ENCODE measurements around the gene MAGI1.

Gene MAGI1

GRCh38 chr3:66012711-66013110 is 26.0 kb downstream of the MAGI1 start:
- DNase-seq, result no peak

GRCh38 chr3:66010739-66011655 is 27.7 kb downstream of the MAGI1 start:
- DNase-seq, result peak in 1 of 3 experiments; percentile 70

DNA sequence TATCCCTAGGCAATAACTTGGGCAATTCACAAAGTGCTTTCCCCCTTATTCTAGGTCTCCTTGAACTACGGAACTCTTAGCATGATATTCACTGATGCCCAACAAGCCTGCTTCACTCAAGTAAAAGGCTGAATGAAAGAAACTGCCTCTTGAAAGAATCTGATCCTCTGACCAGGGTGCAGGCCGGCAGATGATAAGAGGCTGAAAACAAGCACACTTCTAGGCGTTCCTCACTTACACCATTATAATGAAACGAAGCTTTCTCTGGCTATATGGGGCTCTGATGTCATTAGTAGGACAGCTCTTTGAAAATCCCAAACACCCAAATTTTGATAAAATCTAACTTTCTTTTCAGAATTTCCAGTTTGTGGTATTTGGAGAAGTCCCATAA is 28.4 kb downstream of the MAGI1 start:
- DNase-seq, result no peak

DNA sequence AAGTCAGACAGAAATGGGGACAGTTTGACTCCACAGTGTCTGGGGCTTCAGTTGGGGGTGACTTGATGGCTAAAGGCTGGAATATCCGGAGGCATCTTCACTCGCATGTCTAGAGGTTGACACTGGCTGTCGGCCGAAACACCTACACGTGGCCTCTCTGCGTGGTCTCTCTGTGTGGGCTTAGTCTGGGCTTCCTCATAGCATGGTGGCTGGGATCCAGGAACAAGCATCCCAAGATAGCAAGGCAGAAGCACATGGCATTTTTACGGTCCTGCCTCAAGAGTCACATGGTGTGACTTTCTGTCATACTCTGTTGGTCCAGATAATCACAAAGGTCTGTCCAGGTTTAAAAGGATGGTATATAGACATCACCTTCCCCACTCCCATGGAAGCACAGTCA is 34.5 kb downstream of the MAGI1 start:
- DNase-seq, result no peak

- peak in 1 of 3 experiments; percentile 3 for DNase-seq
These were observed 37.1 kb downstream of the MAGI1 start for GRCh38 chr3:66001626-66002025.

DNA sequence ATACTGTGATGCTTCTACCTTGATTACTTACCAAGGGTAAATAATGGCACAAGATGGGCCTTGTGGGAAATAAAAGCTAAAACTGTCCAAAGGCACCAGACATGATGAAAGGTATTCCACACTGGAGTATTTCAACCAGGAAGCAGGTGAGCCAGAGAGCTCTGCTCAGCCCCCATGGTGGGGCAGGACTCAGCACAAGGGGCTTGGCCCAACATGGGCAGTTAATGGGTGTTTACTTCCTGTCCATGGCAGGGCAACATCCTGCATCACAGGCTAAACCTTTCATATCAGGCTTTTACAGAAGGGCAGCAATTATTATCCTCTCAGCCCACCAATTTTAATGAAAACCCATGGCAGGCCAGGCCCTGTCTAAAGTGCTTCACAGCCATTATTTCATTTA is 38.2 kb downstream of the MAGI1 start:
- peak in 2 of 3 experiments; percentile 16 to 29 for DNase-seq

DNA sequence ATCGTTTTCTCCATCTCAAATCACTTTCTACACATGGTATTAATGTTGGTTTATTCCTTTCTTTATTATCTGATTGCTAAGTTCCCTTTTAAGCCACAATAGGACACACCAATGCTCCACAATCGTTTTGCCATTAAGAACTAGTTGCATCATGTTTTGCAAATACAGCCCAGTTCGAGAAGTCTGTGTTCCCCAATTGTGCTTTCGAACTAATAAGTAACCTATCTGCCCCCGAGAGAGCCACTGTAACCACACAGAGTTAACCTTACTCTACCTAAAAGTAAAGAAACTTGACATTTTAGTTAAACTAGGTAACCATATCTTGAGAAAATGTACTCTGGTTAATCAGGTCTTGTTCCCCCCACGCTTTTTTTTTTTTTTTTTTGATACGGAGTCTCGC is 39.1 kb downstream of the MAGI1 start:
- no peak for DNase-seq

DNA sequence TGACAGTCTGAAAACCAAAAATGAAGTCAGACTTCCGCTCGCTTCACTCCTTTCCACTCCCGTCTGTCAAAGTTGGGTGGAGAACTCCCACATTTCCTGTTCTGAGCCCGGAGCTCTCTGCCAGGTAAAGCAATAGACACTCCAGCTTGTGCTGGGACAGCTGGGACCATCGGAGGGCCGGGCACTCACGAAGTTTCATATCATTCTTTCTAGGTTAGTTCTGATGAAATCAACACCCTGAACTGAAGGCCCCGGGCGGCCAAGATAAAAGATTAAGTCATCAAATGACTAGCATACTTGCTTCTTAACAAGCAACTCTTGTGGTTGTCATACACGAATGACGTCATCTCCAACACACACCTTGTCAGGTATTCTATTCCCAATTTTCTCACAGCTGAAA is 42.1 kb downstream of the MAGI1 start:
- no peak for DNase-seq

DNA sequence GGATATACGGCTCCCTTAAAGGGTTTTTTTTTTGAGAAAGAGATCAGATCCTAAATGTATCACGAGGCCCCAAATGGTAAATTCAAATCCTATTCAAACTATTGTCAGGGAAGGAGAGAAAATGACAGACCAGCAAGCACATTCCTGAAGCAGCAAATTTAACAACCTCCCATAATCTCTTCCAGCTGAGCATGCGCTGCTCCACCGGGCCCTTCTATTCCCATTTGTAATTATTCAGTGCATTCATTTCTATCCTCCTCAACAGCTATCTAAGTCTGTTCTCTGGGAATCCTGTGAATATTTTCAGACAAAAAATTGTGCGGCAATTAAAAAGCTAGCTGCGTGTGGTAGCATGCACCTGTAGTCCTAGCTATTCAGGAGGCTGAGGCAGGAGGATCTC is 43.2 kb downstream of the MAGI1 start:
- DNase-seq, result no peak

DNA sequence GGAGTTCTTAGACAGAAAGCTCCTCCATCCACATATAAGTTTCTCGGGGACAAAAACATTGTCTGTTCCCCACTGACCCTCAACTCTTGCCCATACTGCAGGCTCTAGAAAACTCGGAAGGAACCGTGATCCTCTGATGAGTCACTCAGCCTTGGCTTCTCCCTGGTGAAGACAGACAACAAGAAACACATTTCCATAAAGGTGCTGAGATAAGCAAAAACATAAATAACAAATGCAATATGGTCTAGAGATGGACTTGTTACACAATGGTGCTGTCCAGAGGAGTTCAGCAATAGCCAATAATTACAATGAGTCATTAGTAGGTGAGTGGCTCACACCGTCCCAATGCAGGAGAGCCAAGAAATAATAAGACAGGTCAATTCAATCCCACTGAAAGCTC is 43.7 kb downstream of the MAGI1 start:
- no peak for DNase-seq

DNA sequence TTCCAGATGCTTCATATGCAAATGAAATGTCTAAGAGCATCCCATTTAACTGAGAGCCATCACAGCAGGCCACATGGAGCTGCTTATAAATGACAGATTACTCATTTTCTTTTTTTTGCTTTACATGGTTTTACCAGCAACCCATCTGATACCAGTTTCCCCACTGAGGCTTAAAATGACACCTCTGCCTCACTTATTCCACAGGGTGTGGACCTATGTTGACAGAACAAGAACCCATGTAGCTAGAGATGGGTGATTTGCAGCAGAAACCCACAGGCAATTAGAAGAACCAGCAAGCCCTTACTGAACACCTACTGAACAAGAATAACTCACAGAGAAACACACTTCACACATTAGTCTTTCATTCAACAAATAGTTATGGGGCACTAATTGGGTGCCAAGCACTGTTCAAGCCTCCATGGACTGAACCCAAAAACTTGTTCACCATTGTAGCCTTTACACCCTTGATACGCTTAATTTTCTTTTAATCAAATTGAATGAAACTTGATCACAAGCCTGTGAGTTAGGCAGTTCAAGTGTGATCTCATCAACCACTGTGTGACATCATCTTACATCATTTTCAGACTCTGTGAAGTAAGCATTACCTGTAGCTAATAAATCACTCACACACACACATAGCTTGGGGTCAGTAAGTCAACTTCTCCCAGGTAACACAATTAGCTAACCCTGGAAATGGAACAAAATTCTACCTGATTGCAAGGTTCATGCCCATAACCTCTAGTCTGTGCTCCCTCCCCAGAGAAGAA is 45.4 kb downstream of the MAGI1 start:
- no peak for DNase-seq

- DNase-seq, result no peak
These were observed 46.6 kb downstream of the MAGI1 start for GRCh38 chr3:65992106-65992505.

GRCh38 chr3:65988411-65989180 is 50.1 kb downstream of the MAGI1 start:
- DNase-seq, result peak in 1 of 3 experiments; percentile 4

GRCh38 chr3:65986285-65986684 is 52.4 kb downstream of the MAGI1 start:
- DNase-seq, result no peak

DNA sequence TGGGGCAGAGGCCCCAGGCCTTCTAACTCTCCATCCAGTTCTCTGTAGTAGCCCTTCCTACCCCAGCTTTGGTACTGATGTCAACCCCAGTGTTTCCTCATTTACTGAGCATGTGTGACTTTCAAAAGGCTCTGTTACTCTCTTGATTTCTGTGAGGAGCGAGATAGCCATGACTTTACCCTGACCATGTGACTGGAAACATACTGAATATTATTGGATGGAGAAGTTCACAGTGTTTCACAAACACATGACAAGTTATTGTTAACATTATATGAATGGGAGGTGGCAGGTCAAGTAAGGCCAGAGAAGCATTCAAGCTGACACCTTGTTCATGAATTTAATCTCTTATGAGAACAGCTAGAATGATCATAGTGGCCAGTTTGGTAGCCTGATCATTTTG is 53.7 kb downstream of the MAGI1 start:
- no peak for DNase-seq

- no peak for DNase-seq
These were observed 55.6 kb downstream of the MAGI1 start for GRCh38 chr3:65983100-65983499.

DNA sequence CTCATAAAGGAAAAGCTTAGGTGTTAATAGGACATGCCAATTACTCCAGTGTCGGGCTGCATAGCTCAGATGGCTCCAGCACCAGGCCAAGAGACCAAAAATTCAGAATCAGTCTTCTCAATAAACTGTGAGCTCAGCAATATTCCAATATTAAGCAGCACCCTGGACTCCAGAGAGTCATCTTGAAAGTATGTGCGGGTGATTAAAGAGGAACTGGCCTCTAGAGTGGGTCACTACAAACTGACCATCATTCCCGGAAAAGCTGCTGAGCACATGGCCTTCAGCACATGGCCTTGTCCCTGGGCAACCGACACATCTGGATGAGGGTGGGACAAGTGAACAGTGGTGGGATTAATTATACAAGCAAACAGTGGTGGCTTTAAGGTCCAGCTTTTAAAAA is 59.0 kb downstream of the MAGI1 start:
- no peak for DNase-seq

DNA sequence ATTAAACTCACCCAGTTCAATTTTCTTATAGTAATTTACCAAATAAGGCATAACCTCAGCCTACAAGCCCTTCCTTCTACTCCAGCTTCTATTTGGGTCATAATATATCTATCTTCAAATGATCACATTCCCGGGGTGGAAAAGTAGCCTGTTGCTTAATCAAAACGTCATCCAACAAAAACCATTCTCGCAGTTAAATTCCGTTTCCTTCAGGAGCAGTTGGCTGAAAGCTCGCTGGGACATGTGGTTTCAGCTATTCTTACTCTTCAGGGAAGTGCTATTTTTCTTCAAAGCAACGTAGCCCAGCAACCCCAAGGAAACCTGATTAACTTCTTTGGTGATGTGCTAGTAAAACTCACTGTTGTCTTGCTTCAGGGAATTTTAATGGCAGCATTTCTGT is 59.6 kb downstream of the MAGI1 start:
- no peak for DNase-seq

GRCh38 chr3:65978116-65978515 is 60.6 kb downstream of the MAGI1 start:
- DNase-seq, result no peak

DNA sequence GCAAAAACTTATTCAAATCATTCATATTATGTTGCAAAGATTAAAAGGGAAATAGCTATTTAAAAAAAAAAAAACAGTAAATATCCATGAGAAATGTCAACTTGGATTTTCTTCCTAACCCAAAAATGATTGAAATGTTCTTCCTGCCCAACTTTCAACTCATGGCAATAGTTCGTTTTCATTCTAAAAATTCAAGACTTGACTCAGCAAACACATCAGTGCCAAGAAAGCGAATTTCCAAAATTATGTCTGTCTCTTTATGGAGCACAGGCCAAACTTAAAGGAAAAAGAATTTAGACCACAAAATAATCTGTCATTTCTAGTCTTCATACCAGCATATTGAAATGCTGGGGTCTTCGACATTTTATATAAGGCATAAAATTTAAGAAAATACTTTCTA is 63.7 kb downstream of the MAGI1 start:
- DNase-seq, result no peak

GRCh38 chr3:65974509-65974908 is 64.2 kb downstream of the MAGI1 start:
- no peak for DNase-seq

GRCh38 chr3:65972765-65973164 is 66.0 kb downstream of the MAGI1 start:
- DNase-seq, result no peak
